ENCODE results near the gene SLC36A3.

- TF ChIP-seq POLR2AphosphoS5 (IDR thresholded peaks at IDR 0.05; ENCODE audit: low read depth), result no peak
- TF ChIP-seq CTCF (IDR thresholded peaks at IDR 0.05; ENCODE audit: insufficient read depth, low read length), result no peak
- no peak for TF ChIP-seq SPI1 (IDR thresholded peaks at IDR 0.05; ENCODE audit: borderline replicate concordance, low read depth)
- TF ChIP-seq, protein P1, sequence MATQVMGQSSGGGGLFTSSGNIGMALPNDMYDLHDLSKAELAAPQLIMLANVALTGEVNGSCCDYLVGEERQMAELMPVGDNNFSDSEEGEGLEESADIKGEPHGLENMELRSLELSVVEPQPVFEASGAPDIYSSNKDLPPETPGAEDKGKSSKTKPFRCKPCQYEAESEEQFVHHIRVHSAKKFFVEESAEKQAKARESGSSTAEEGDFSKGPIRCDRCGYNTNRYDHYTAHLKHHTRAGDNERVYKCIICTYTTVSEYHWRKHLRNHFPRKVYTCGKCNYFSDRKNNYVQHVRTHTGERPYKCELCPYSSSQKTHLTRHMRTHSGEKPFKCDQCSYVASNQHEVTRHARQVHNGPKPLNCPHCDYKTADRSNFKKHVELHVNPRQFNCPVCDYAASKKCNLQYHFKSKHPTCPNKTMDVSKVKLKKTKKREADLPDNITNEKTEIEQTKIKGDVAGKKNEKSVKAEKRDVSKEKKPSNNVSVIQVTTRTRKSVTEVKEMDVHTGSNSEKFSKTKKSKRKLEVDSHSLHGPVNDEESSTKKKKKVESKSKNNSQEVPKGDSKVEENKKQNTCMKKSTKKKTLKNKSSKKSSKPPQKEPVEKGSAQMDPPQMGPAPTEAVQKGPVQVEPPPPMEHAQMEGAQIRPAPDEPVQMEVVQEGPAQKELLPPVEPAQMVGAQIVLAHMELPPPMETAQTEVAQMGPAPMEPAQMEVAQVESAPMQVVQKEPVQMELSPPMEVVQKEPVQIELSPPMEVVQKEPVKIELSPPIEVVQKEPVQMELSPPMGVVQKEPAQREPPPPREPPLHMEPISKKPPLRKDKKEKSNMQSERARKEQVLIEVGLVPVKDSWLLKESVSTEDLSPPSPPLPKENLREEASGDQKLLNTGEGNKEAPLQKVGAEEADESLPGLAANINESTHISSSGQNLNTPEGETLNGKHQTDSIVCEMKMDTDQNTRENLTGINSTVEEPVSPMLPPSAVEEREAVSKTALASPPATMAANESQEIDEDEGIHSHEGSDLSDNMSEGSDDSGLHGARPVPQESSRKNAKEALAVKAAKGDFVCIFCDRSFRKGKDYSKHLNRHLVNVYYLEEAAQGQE (IDR thresholded peaks at IDR 0.05; ENCODE audit: insufficient replicate concordance, low read depth), result no peak
- no peak for TF ChIP-seq GABPA (IDR thresholded peaks at IDR 0.05; ENCODE audit: low read depth)
Measured at GRCh38 chr5:151258816-151259215, 44.8 kb downstream of the SLC36A3 start.

Data from HL-60 (cell line).